Mucosa of rectum (tissue), 2 donors: ENCODE measurements around the gene RIPOR1.

Experiments
- H3K27ac ChIP-seq, 2 donors: one replicate each; pipeline ENCODE4 v1.7.0; 2013; ENCODE audit warnings: inconsistent platforms in 2 of 2, low read depth in 2 of 2, low read length in 2 of 2
- H3K27me3 ChIP-seq, 2 donors: one replicate each; pipeline ENCODE4 v1.7.0; 2013; ENCODE audit warnings: low read length in 2 of 2; ENCODE audit not compliant: control insufficient read depth in 2 of 2, insufficient read depth in 2 of 2
- H3K36me3 ChIP-seq, 2 donors: one replicate each; pipeline ENCODE4 v1.7.0; 2013; ENCODE audit warnings: low read length in 2 of 2; ENCODE audit not compliant: control insufficient read depth in 2 of 2, insufficient read depth in 2 of 2
- H3K4me1 ChIP-seq, 2 donors: one replicate each; pipeline ENCODE4 v1.7.0; 2013; ENCODE audit warnings: low read length in 2 of 2, mild to moderate bottlenecking in 1 of 2; ENCODE audit not compliant: control insufficient read depth in 2 of 2, insufficient read depth in 2 of 2
- H3K4me3 ChIP-seq, 2 donors: one replicate each; pipeline ENCODE4 v1.7.0; 2013; ENCODE audit warnings: low read length in 2 of 2
- H3K9ac ChIP-seq, 2 donors: one replicate each; pipeline ENCODE4 v1.7.0; 2013; ENCODE audit warnings: low read length in 2 of 2, low read depth in 1 of 2, mild to moderate bottlenecking in 1 of 2
- H3K9me3 ChIP-seq, 2 donors: one replicate each; pipeline ENCODE4 v1.7.0; 2013; ENCODE audit warnings: low read length in 2 of 2; ENCODE audit not compliant: control insufficient read depth in 2 of 2
- donor health status: healthy.
- donor health status: Normal muscosa, but diverticular disease.

The RIPOR1 gene

DNA sequence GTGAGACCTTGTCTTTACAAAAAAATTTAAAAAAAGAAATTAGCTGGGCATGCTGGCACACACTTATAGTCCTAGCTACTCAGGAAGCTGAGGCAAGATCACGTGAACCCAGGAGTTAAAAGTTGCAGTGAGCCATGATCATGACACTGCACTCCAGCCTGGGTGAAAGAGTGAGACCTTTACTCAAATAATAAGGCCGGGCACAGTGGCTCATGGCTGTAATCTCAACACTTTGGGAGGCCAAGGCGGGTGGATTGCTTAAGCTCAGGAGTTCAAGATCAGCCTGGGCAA is 11.5 kb upstream of the RIPOR1 start:
- Histone ChIP-seq H3K4me3 (no peak overlapping the region), H3K9ac (no peak overlapping the region), H3K4me1 (peaks cover 0 to 10% of the 10 kb centered on the region in 2 donors), H3K27me3 (no peaks in the 10 kb centered on the region), H3K36me3 (no peaks in the 10 kb centered on the region), H3K27ac (peak overlapping the region in 1 of 2 donors; percentile 10), H3K9me3 (no peaks in the 10 kb centered on the region)

DNA sequence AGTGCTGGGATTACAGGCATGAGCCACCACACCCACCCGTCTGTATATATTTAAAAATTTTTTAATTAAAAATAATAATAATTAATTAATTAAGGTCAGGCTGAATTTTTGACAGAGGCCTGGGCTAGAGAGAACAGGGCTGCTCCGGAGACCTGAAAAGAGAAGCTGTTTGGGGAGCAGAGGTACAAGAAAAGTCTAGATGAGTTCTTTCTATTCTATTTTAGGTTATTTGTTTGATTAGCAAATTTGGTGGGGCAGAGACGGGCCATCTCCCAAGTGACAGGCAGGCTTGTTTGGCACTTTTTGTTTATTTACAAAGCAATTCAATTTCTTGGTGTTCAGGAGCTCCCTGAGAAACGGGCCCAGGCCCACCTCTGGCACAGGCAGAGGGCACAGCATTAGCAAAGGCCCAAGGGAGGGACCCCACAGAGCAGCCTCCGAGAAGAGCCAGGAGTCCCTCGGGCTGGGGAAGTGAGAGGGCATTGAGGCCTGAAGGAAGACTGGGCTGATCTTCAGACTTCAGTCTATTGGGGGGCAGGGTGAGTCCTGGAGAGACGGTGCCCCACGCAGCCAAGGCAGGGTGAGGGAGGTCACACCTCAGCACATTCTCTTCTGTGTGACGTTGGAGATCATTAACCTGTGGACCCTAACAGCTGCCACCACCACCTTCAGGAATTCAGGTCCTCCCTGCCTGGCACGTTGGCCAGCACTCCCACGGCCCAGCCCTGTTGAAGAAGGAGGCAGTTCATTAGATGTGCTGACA is 10.8 kb upstream of the RIPOR1 start:
- Histone ChIP-seq H3K4me1 (peaks cover 0 to 10% of the 10 kb centered on the region in 2 donors), H3K9me3 (no peaks in the 10 kb centered on the region), H3K4me3 (no peak overlapping the region), H3K27ac (peak overlapping the region; percentile 25 to 74), H3K36me3 (no peaks in the 10 kb centered on the region), H3K9ac (peak overlapping the region in 1 of 2 donors; percentile 5), H3K27me3 (no peaks in the 10 kb centered on the region)

GRCh38 chr16:67518676-67519075 is 10.0 kb upstream of the RIPOR1 start:
- no peaks in the 10 kb centered on the region for H3K36me3 ChIP-seq
- H3K4me1 ChIP-seq: peaks cover 0 to 10% of the 10 kb centered on the region in 2 donors
- H3K27me3 ChIP-seq: no peaks in the 10 kb centered on the region
- H3K9ac ChIP-seq: peak overlapping the region in 1 of 2 donors; percentile 47
- H3K27ac ChIP-seq: peak overlapping the region; percentile 25 to 74
- no peaks in the 10 kb centered on the region for H3K9me3 ChIP-seq
- H3K4me3 ChIP-seq: peak overlapping the region in 1 of 2 donors; percentile 37

DNA sequence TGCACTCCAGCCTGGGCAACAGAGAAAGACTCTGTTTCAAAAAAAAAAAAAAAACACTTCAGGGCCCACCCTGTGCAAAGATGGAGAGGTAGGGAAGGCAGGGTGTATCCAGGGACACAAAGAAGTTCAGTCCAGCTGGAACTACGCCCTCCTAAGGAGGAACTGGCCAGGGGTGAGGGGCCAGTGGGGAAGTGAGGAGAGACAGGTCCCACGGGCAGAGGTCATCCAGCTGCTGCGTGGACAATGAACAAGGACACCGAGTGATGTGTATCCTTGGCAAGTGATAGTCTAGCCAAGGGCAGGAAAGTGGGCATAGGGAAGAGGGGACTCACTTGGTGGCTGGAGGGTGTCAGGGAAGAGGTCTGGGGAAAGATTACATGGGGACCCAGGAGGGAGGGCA is 9.4 kb upstream of the RIPOR1 start:
- Histone ChIP-seq H3K36me3 (no peaks in the 10 kb centered on the region), H3K4me1 (peaks cover 0 to 10% of the 10 kb centered on the region in 2 donors), H3K27ac (peak overlapping the region in 1 of 2 donors; percentile 74), H3K27me3 (no peaks in the 10 kb centered on the region), H3K4me3 (no peak overlapping the region), H3K9ac (peak overlapping the region in 1 of 2 donors; percentile 47), H3K9me3 (no peaks in the 10 kb centered on the region)

DNA sequence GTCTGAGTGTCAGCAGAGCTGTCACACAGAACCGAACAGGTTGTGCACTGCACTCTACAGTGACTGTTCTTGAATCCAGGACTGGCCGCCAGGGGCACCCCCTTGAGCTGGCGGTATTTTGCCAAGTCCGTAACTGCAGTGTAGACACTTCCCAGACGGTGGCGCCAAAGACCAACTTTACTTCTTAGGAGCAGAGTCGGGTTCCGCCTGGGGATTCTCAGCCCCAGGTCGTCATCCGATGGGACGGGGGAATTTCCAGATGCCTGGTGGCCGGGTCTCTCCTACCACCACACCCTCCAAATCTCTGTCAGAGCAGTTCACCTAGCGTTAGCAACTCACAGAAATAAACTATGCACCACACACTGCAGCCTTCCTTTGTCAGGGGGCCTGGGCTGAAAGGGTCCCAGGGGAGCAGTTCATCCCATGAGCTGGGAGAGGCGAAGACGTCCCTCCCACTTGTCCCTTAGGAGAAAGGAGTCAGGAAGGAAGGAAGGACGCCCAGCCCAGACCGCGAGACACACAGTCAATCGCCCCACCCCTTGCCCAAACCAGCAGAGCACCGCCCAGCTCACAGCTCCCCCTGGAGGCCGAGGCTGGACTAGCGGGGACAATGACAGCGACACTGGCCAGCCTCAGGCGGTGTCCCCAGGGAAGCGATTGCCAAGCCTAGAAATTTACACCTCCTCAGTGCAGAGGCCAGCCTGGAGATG is 7.4 kb upstream of the RIPOR1 start:
- peaks cover 0 to 10% of the 10 kb centered on the region in 2 donors for H3K4me1 ChIP-seq
- H3K4me3 ChIP-seq: peak overlapping the region; percentile 72 to 90
- no peaks in the 10 kb centered on the region for H3K27me3 ChIP-seq
- peak overlapping the region; percentile 67 to 91 for H3K9ac ChIP-seq
- H3K27ac ChIP-seq: peak overlapping the region; percentile 91 to 98
- H3K9me3 ChIP-seq: peaks cover 0 to 2% of the 10 kb centered on the region in 2 donors
- H3K36me3 ChIP-seq: no peaks in the 10 kb centered on the region

DNA sequence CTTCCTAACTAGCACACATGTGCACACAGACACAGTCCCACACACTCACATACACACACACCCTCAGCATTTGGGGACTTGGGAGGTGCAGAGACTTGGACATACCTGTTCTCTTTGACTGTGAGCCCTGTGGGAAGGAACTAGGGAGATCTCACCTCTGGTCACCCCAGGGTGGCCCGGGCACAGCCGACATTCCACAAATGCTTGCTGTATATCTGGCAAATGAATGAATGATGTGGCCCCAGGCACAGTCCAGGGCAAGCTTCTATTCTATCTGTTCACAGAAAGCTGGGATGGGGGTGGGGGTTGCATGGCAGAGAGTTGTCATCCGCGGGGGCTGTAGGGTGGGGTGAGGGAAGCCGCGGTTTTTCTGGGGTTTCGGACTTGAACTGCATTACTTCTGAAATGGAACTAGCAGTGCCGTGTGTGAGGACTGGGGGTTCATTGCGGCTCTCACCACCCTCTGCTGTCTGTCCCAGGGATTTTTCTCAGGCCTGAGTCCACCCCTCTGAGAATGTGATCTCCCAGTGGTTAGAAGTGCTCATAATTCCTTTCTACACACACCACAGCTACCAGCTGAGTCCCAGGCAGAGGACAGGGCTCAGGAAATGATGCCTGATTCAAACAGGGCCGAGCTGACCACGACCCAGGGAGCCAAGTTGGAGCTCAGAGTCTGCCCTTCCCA is 3.3 kb upstream of the RIPOR1 start:
- Histone ChIP-seq H3K9me3 (peaks cover 0 to 2% of the 10 kb centered on the region in 2 donors), H3K36me3 (no peaks in the 10 kb centered on the region), H3K27me3 (peaks cover 3 to 5% of the 10 kb centered on the region in 2 donors), H3K4me1 (peaks cover 12 to 19% of the 10 kb centered on the region in 2 donors), H3K27ac (no peak overlapping the region), H3K4me3 (no peak overlapping the region), H3K9ac (no peak overlapping the region)

GRCh38 chr16:67526149-67526791 is 2.4 kb upstream of the RIPOR1 start:
- H3K36me3 ChIP-seq: no peaks in the 10 kb centered on the region
- no peak overlapping the region for H3K9ac ChIP-seq
- peaks cover 19 to 21% of the 10 kb centered on the region in 2 donors for H3K4me1 ChIP-seq
- H3K4me3 ChIP-seq: no peak overlapping the region
- peaks cover 7 to 13% of the 10 kb centered on the region in 2 donors for H3K27me3 ChIP-seq
- H3K27ac ChIP-seq: no peak overlapping the region
- H3K9me3 ChIP-seq: peaks cover 0 to 2% of the 10 kb centered on the region in 2 donors

GRCh38 chr16:67528870-67529581 is 397 bp downstream of the RIPOR1 start:
- Histone ChIP-seq H3K4me3 (peak overlapping the region; percentile 71 to 73), H3K27me3 (peaks cover 7 to 13% of the 10 kb centered on the region in 2 donors), H3K36me3 (no peaks in the 10 kb centered on the region), H3K9me3 (peaks cover 0 to 2% of the 10 kb centered on the region in 2 donors), H3K27ac (peak overlapping the region; percentile 76 to 77), H3K4me1 (peaks cover 20 to 21% of the 10 kb centered on the region in 2 donors), H3K9ac (peak overlapping the region; percentile 70 to 73)

DNA sequence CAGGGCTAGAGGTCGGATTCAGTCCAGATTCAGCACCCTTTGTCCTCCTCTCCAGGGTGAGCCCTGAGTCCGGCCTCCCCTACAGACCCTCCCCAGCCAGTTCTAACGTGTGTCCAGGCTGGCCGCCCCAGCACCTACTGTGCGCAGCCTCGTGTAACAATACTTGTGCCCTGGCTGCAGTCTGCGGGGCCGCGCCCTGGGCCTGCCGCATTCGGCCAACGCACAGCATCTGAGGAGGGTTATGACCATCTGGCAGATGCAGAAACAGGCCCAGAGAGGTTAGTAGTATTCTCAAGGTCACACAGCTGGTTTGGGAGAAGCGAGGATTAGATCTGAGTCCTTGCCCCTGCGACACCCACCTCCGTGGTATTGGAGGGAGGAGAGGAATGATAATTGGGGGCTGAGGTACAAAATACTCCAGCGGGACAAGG is 968 bp downstream of the RIPOR1 start:
- H3K36me3 ChIP-seq: no peaks in the 10 kb centered on the region
- peaks cover 0 to 2% of the 10 kb centered on the region in 2 donors for H3K9me3 ChIP-seq
- H3K27ac ChIP-seq: peak overlapping the region; percentile 76 to 77
- peaks cover 7 to 13% of the 10 kb centered on the region in 2 donors for H3K27me3 ChIP-seq
- peak overlapping the region; percentile 71 to 73 for H3K4me3 ChIP-seq
- H3K4me1 ChIP-seq: peaks cover 20 to 21% of the 10 kb centered on the region in 2 donors
- H3K9ac ChIP-seq: peak overlapping the region; percentile 70 to 73
